Neural crest cell (in vitro differentiated cells): ENCODE results near the gene PEX7. TPM values are rescaled to one million over a fixed set of nuclear protein-coding genes. Genes with fewer than 3 reads are reported as not detected.

Experiments
- DNase-seq: peaks from one replicate; pipeline ENCODE4 v3.0.0; 2021; ENCODE audit warnings: low read depth, mixed read lengths, low spot score
- H3K27ac Mint-ChIP-seq: one replicate; pipeline ENCODE4 v1.8.0; 2021; ENCODE audit warnings: mild to moderate bottlenecking, mixed read lengths; ENCODE audit not compliant: unreplicated experiment
- H3K27me3 Mint-ChIP-seq: 2 replicates; pipeline ENCODE4 v1.8.0; 2021; ENCODE audit warnings: low read depth, mild to moderate bottlenecking, mixed read lengths
- H3K36me3 Mint-ChIP-seq: 2 replicates; pipeline ENCODE4 v1.8.0; 2021; ENCODE audit warnings: low read depth, mild to moderate bottlenecking, mixed read lengths
- H3K4me1 Mint-ChIP-seq: 2 replicates; pipeline ENCODE4 v1.8.0; 2021; ENCODE audit warnings: mixed read lengths
- H3K4me3 Mint-ChIP-seq: one replicate; pipeline ENCODE4 v1.8.0; 2021; ENCODE audit warnings: mild to moderate bottlenecking, mixed read lengths
- H3K9me3 Mint-ChIP-seq: 2 replicates; pipeline ENCODE4 v1.8.0; 2021; ENCODE audit warnings: mixed read lengths
- CTCF ChIP-seq: fragments of 200-600 bp; sonication (generic); conservative IDR thresholded peaks from 2 replicates; pipeline ENCODE4 v1.5.0; 2021; ENCODE audit warnings: antibody characterized with exemption, mild to moderate bottlenecking
- total RNA-seq: library from RNA; stranded (reverse); gene quantifications from 2 replicates; pipeline ENCODE4 v1.2.1, GENCODE V29; 2021

Gene PEX7
- total RNA-seq, 1 donor from 2014 or later, result 5.3 TPM

DNA sequence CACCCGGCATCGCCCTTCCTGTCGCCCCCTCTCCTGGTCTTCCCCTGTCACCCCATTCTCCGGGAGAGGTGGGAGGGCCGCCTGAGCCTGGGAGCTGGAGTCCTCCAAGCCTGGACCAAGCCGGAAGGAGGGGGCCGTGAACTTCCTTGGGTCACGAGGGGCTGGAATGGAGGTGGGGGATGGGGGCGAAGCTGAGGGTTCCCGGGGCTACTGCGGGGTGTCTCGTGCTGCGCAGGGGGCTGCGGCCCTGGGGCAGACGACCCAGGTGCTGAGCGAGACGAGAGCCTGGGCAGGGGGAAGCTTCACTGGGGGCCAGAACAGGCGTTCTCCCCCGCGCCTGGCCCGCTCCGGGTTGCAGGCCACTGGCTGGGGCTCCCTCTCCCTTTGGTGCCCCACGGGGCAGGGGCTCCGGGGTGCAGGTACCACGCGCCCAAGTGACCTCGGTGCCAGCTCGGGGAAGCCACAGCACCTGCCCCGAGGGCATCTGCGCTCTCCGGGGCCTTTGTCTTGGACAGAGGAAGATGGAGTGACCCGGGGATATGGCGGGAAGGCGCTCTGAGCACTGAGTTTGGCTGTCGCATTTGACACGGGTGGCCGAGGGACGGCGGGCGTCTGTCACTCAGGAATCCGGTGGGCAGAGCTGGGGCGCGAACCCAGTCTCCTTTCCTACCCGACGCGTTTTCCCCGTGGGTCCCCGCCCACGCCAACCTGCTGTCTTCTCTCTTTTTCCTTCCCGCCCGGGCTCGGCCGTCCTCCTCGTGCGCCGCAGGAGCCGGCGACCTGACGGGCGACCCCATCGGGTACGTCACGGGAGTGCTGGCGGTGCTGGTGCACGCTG, 100.9 kb downstream of the PEX7 start:
- H3K4me1 Mint-ChIP-seq, result peaks cover 6% of the 10 kb centered on the region
- TF ChIP-seq CTCF, result no peak
- H3K4me3 Mint-ChIP-seq, result peak overlapping the region; percentile 78
- DNase-seq, result no peak
- H3K9me3 Mint-ChIP-seq, result no peaks in the 10 kb centered on the region
- peaks cover 2% of the 10 kb centered on the region for H3K36me3 Mint-ChIP-seq
- H3K27ac Mint-ChIP-seq, result peak overlapping the region; percentile 27
- peaks cover 60% of the 10 kb centered on the region for H3K27me3 Mint-ChIP-seq

DNA sequence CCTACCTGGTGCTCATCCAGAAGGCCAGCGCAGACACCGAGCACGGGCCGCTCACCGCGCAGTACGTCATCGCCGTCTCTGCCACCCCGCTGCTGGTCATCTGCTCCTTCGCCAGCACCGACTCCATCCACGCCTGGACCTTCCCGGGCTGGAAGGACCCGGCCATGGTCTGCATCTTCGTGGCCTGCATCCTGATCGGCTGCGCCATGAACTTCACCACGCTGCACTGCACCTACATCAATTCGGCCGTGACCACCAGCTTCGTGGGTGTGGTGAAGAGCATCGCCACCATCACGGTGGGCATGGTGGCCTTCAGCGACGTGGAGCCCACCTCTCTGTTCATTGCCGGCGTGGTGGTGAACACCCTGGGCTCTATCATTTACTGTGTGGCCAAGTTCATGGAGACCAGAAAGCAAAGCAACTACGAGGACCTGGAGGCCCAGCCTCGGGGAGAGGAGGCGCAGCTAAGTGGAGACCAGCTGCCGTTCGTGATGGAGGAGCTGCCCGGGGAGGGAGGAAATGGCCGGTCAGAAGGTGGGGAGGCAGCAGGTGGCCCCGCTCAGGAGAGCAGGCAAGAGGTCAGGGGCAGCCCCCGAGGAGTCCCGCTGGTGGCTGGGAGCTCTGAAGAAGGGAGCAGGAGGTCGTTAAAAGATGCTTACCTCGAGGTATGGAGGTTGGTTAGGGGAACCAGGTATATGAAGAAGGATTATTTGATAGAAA, 101.7 kb downstream of the PEX7 start:
- Mint-ChIP-seq H3K36me3 (no peaks in the 10 kb centered on the region), H3K4me3 (peak overlapping the region; percentile 78), H3K27me3 (peaks cover 52% of the 10 kb centered on the region), H3K27ac (no peak overlapping the region), H3K9me3 (peaks cover 3% of the 10 kb centered on the region), H3K4me1 (peaks cover 6% of the 10 kb centered on the region)
- no peak for TF ChIP-seq CTCF
- no peak for DNase-seq

DNA sequence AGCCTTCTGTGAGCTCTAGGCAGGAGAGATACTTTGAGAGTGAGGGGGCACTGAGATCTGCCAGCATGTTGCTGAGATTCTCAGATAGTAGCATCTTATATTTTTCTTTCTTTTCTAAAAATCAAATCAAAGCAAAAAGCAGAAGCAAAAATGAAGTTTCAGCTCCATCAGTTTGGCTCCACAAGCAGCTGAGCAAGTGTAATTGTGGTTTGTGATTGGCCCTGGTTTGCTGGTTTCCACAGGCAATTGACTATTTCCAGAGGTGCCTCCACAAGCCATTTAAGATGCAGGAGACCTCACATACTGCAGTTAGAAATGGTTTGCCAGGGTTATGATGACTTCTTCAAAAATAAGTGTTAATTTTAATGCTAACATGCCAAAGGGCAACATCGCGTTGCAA, 104.0 kb downstream of the PEX7 start:
- Mint-ChIP-seq H3K4me1 (no peaks in the 10 kb centered on the region), H3K4me3 (no peak overlapping the region), H3K36me3 (no peaks in the 10 kb centered on the region), H3K9me3 (peaks cover 3% of the 10 kb centered on the region), H3K27ac (no peak overlapping the region), H3K27me3 (peaks cover 30% of the 10 kb centered on the region)
- no peak for DNase-seq
- no peak for TF ChIP-seq CTCF

DNA sequence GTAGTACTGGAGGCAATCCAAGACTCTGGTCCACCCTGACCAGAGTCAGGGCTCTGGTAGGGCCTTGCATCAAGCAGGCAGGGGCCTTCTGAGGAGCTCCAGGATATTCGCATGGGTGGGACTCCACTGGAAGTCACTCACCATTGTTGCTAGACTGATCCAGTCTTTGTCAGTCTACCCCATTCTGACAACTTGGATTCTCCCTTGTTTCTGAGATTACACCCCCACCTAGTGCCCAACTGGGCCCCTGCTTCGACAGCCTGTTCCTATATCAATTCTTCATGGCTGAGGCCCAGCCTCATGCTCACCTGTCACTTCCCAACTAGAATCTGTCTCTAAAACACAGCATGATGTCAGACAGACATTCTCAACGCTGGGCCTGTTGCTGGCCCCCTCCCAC, 104.9 kb downstream of the PEX7 start:
- Mint-ChIP-seq H3K4me1 (no peaks in the 10 kb centered on the region), H3K9me3 (peaks cover 3% of the 10 kb centered on the region), H3K4me3 (peak overlapping the region; percentile 49), H3K36me3 (no peaks in the 10 kb centered on the region), H3K27ac (no peak overlapping the region), H3K27me3 (peaks cover 26% of the 10 kb centered on the region)
- DNase-seq, result no peak
- TF ChIP-seq CTCF, result peak; percentile 24

GRCh38 chr6:136930528-136930927, 108.1 kb downstream of the PEX7 start:
- peaks cover 3% of the 10 kb centered on the region for H3K9me3 Mint-ChIP-seq
- no peak overlapping the region for H3K27ac Mint-ChIP-seq
- no peaks in the 10 kb centered on the region for H3K4me1 Mint-ChIP-seq
- no peak for DNase-seq
- H3K4me3 Mint-ChIP-seq, result no peak overlapping the region
- TF ChIP-seq CTCF, result no peak
- peaks cover 11% of the 10 kb centered on the region for H3K27me3 Mint-ChIP-seq
- H3K36me3 Mint-ChIP-seq, result no peaks in the 10 kb centered on the region
